ENCODE results near the gene DNAH10. TPM values are rescaled to one million over a fixed set of nuclear protein-coding genes. Genes with fewer than 3 reads are reported as not detected.

DNAH10 gene
- total and polyA plus RNA-seq, 2 of the 13 experiments (the other 11 are each of a cell fraction or from before 2014, with no cell fraction given) = 0.01 to 0.02 TPM

DNA sequence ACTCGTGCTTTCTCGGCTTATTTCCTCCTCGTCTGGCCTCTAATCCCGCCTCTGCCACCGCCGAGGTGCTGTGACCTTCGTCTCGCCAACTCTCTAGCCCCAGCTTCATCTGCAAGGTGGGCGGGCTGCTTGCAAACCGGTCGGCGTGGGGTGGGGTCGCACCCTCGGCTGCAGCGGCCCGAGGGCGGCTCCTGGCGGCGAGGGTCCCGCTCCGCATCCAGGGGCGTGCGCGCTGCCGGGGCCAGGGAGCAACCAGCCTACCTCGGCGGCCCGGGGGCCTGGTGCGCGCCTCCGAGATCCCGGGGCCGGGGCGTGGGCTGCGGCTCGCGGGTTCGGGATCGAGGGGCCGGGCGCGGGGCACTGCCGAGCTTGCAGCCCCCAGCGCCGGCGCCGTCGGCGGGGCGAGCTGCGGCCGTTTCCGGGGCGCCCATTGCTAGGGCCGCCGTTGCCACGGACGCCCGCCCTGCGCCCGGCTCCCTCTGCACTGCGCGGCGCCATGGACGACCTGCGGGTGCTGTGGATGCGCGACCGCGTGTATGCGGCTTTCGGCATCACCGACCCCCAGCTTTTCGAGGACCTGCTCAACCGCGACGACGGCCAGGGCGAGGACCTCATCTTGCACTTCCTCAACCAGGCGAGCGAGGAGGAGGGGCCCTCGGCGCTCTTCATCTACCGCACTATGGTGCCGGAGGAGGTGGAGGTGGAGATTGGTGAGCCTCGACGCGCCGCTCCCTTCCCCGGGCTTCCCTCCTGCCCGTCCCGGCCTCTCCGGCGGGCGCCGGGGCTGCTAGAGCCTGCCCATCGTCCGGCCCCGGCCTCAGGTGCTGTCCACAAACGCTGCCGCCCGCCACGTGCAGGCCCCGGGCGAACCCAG is at the start of gene DNAH10 (continued):
- TF ChIP-seq REPIN1 (CRISPR knock-in tag; IDR thresholded peaks at IDR 0.05; ENCODE audit: borderline replicate concordance, low read depth) (0 out of 2 replicates have a peak, but pooled peaks have one; percentile 21), HDAC1 (CRISPR knock-in tag; IDR thresholded peaks at IDR 0.05) (peak; percentile 51; the same call in 1 of the 2 replicates), REL (CRISPR knock-in tag; conservative IDR thresholded peaks at IDR 0.05) (no peak), AHR (CRISPR knock-in tag; IDR thresholded peaks at IDR 0.05) (no peak), ZNF761 (CRISPR knock-in tag; conservative IDR thresholded peaks at IDR 0.05) (no peak), ZNF782 (CRISPR knock-in tag; IDR thresholded peaks at IDR 0.05; ENCODE audit: borderline replicate concordance) (no peak), AGO2 (optimal IDR thresholded peaks at IDR 0.05; ENCODE audit: low read depth, low read length) (peak; percentile 66), MAFK (conservative IDR thresholded peaks at IDR 0.05 in 1 of 2, IDR thresholded peaks at IDR 0.05 in 1 of 2; ENCODE audit: low read length in 2 of 2) (no peak), SCMH1 (CRISPR knock-in tag; IDR thresholded peaks at IDR 0.05; ENCODE audit: borderline replicate concordance) (no peak), KAT2B (IDR thresholded peaks at IDR 0.05; ENCODE audit: borderline replicate concordance, low read depth, low read length) (no peak), PHF5A (CRISPR knock-in tag; IDR thresholded peaks at IDR 0.05; ENCODE audit: low read depth, unreplicated experiment) (no peak), ZNF329 (CRISPR knock-in tag; IDR thresholded peaks at IDR 0.05; ENCODE audit: low read depth) (no peak), XRCC5 (optimal IDR thresholded peaks at IDR 0.05; ENCODE audit: low read length) (peak; percentile 35), PRMT3 (CRISPR knock-in tag; IDR thresholded peaks at IDR 0.05; ENCODE audit: borderline replicate concordance, low read depth) (no peak), ZNF101 (CRISPR knock-in tag; IDR thresholded peaks at IDR 0.05; ENCODE audit: borderline replicate concordance, low read depth) (no peak)
- TF ChIP-seq, protein P1, sequence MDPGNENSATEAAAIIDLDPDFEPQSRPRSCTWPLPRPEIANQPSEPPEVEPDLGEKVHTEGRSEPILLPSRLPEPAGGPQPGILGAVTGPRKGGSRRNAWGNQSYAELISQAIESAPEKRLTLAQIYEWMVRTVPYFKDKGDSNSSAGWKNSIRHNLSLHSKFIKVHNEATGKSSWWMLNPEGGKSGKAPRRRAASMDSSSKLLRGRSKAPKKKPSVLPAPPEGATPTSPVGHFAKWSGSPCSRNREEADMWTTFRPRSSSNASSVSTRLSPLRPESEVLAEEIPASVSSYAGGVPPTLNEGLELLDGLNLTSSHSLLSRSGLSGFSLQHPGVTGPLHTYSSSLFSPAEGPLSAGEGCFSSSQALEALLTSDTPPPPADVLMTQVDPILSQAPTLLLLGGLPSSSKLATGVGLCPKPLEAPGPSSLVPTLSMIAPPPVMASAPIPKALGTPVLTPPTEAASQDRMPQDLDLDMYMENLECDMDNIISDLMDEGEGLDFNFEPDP (CRISPR knock-in tag; conservative IDR thresholded peaks at IDR 0.05) = no peak
- TF ChIP-seq, protein P2, sequence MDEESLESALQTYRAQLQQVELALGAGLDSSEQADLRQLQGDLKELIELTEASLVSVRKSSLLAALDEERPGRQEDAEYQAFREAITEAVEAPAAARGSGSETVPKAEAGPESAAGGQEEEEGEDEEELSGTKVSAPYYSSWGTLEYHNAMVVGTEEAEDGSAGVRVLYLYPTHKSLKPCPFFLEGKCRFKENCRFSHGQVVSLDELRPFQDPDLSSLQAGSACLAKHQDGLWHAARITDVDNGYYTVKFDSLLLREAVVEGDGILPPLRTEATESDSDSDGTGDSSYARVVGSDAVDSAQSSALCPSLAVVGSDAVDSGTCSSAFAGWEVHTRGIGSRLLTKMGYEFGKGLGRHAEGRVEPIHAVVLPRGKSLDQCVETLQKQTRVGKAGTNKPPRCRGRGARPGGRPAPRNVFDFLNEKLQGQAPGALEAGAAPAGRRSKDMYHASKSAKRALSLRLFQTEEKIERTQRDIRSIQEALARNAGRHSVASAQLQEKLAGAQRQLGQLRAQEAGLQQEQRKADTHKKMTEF (CRISPR knock-in tag; IDR thresholded peaks at IDR 0.05) = no peak
- TF ChIP-seq, protein P3, sequence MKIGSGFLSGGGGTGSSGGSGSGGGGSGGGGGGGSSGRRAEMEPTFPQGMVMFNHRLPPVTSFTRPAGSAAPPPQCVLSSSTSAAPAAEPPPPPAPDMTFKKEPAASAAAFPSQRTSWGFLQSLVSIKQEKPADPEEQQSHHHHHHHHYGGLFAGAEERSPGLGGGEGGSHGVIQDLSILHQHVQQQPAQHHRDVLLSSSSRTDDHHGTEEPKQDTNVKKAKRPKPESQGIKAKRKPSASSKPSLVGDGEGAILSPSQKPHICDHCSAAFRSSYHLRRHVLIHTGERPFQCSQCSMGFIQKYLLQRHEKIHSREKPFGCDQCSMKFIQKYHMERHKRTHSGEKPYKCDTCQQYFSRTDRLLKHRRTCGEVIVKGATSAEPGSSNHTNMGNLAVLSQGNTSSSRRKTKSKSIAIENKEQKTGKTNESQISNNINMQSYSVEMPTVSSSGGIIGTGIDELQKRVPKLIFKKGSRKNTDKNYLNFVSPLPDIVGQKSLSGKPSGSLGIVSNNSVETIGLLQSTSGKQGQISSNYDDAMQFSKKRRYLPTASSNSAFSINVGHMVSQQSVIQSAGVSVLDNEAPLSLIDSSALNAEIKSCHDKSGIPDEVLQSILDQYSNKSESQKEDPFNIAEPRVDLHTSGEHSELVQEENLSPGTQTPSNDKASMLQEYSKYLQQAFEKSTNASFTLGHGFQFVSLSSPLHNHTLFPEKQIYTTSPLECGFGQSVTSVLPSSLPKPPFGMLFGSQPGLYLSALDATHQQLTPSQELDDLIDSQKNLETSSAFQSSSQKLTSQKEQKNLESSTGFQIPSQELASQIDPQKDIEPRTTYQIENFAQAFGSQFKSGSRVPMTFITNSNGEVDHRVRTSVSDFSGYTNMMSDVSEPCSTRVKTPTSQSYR (CRISPR knock-in tag; IDR thresholded peaks at IDR 0.05; ENCODE audit: borderline replicate concordance) = no peak
- TF ChIP-seq, protein P4, sequence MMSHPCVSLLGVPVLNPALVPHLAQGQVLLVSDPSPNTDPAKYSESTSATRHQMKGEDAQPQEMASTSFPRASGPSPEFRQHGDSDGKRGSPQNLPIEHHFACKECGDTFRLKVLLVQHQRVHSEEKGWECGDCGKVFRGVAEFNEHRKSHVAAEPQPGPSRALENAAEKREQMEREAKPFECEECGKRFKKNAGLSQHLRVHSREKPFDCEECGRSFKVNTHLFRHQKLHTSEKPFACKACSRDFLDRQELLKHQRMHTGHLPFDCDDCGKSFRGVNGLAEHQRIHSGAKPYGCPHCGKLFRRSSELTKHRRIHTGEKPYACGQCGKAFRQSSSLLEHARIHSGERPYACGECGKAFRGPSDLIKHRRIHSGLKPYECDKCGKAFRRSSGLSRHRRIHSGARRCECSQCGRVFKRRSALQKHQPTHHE (CRISPR knock-in tag; IDR thresholded peaks at IDR 0.05; ENCODE audit: borderline replicate concordance) = no peak
